GM13977 (cell line): ENCODE results near the gene GPR132.
"Not testable (repeated sequence)": the region's sequence is repeated elsewhere in the genome, so short reads cannot be mapped to it uniquely, and the experiment has no call there.

Source experiments
- DNase-seq: peaks from one replicate; pipeline ENCODE4 v3.0.0; 2012; ENCODE audit warnings: low spot score
- in situ Hi-C: fragments of 300-500 bp; cut with MboI; formaldehyde crosslinking; loops from one replicate; pipeline ENCODE4 v1.12.0; 2022; ENCODE audit warnings: low sequenced_read_pairs, low pct_unique_long_range_greater_than_20kb, mixed read lengths, inconsistent platforms; ENCODE audit not compliant: unreplicated experiment
- TF ChIP-seq, protein P1 (sequence below): IDR thresholded peaks from 2 replicates; pipeline ENCODE4 v1.5.1; 2012; ENCODE audit warnings: mild to moderate bottlenecking, control low read depth; ENCODE audit not compliant: insufficient read depth; ENCODE audit errors: extremely low read depth, missing control alignments

Gene GPR132

GRCh38 chr14:105084741-105085571 is 19.7 kb upstream of the GPR132 start:
- TF ChIP-seq, protein P1, sequence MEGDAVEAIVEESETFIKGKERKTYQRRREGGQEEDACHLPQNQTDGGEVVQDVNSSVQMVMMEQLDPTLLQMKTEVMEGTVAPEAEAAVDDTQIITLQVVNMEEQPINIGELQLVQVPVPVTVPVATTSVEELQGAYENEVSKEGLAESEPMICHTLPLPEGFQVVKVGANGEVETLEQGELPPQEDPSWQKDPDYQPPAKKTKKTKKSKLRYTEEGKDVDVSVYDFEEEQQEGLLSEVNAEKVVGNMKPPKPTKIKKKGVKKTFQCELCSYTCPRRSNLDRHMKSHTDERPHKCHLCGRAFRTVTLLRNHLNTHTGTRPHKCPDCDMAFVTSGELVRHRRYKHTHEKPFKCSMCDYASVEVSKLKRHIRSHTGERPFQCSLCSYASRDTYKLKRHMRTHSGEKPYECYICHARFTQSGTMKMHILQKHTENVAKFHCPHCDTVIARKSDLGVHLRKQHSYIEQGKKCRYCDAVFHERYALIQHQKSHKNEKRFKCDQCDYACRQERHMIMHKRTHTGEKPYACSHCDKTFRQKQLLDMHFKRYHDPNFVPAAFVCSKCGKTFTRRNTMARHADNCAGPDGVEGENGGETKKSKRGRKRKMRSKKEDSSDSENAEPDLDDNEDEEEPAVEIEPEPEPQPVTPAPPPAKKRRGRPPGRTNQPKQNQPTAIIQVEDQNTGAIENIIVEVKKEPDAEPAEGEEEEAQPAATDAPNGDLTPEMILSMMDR: no peak
- in situ Hi-C loops: no loop called here
- no peak for DNase-seq

DNA sequence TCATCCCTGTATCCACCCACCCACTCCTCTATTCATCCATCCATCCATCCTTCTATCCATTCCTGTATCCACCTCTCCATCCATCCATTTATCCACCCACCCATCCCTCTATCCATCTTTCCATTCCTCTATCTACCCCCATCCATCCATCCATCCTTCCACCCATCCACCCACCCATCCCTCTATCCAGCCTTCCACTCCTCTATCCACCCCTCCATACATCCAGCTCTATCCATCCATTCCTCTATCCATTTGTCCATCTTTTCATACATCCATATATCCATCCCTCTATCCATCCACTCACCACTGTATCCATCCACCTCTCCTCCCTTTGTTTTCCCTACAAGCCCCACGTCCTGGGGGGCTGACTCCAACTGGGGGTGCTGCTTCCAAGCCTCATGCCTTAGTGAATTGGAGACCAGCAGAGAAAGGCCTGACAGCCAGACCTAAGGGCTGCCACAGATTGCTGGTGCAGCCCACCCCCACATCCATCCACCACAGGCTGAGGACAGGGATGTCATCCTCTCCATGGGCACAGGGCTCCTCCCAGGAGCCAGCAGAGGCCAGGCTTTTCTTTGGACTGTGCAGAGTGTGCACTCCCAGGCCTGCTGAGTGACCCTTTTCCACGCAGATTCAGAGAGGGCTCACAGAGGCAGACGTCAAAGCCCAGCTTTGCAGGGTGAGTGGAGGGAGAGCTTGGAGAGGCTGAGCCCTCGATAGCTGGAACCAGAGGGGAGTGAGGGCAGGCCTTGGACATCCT is 18.9 kb upstream of the GPR132 start:
- TF ChIP-seq, protein P1: no peak
- no peak for DNase-seq
- in situ Hi-C loops: no loop called here

- in situ Hi-C loops: no loop called here
- TF ChIP-seq, protein P1: no peak
- no peak for DNase-seq
Measured at GRCh38 chr14:105082703-105083102, 17.5 kb upstream of the GPR132 start.

DNA sequence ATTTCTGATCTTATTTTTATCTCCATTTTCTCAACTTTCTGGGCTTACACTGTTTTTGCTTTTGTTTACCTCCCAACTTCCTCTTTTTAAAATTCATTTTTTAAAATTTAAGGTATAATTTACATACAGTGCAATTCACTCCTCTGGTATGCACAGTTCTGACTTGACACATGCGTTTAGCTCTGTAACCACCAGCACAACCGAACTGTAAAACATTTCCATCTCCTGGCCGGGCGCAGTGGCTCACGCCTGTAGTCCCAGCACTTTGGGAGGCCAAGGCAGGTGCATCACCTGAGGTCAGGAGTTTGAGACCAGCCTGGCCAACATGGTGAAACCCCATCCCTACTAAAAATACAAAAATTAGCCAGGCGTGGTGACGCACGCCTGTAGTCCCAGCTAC is 16.2 kb upstream of the GPR132 start:
- DNase-seq, in situ Hi-C loops: not testable (repeated sequence)

DNA sequence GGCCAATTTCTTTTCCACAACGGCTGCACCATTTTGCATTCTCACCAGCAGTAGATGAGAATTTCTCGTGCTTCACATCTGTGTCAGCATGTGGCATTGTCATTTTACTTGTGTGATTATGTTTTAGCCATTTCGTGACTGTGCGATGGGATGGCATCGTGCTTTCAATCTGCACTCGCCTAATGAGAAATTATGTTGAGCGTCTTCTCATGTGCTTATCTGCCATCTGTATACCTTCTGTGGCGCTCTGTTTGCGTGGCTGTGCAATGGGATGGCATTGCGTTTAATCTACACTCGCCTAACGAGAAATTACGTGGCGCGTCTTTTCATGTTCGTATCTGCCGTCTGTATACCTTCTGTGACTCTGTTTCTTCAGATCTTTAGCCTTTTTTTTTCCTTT is 14.9 kb upstream of the GPR132 start:
- in situ Hi-C loops: no loop called here
- DNase-seq: no peak
- TF ChIP-seq, protein P1: no peak

GRCh38 chr14:105078294-105078693 is 13.1 kb upstream of the GPR132 start:
- DNase-seq: no peak
- TF ChIP-seq, protein P1: no peak
- in situ Hi-C loops: no loop called here

GRCh38 chr14:105077649-105077995 is 12.4 kb upstream of the GPR132 start:
- no peak for DNase-seq
- TF ChIP-seq, protein P1: no peak
- in situ Hi-C loops: no loop called here
